K562 (cell line): ENCODE data around the gene N4BP2. TPM values are rescaled to one million over a fixed set of nuclear protein-coding genes. Genes with fewer than 3 reads are reported as not detected.

Source experiments
- ATAC-seq: fragments of 200-7000 bp; cut with Tn5 transposase; 3 replicates; pipeline ENCODE4 v1.9.1; 2020; ENCODE audit warnings: moderate library complexity
- BruUV-seq: library from RNA; stranded (reverse); fragments of 400-500 nt; replicated peaks from 2 replicates; lab custom pipeline; 2021; lab: Mats Ljungman, UMichigan
- CTCF ChIA-PET: fragments of 300-600 bp; formaldehyde crosslinking; extraction: SDS; loops from one replicate; lab custom pipeline; 2021; ENCODE audit warnings: low intra/inter-chr PET ratio; lab: Yijun Ruan, JAX
- POLR2A ChIA-PET: fragments of 300-600, 350-650 bp; sonication (Branson Sonifier 250); formaldehyde crosslinking; extraction: SDS; loops from one replicate; lab custom pipeline; 2021; ENCODE audit warnings: antibody characterized with exemption, inconsistent platforms; lab: Yijun Ruan, JAX
- DNase-seq, 4 experiments: peaks; one replicate each; pipeline versions ENCODE4 v3.0.0 to v3.0.0-alpha.2; 2011 to 2018; ENCODE audit warnings: low spot score in 3 of 4, mixed read lengths in 3 of 4; ENCODE audit errors: extremely low read depth in 1 of 4
- FAIRE-seq: peaks from 2 replicates; lab custom pipeline; 2011; peaks lifted over from hg19 to GRCh38; lab: Jason Lieb, UNC
- H2AFZ ChIP-seq: 2 replicates; pipeline ENCODE4 v1.6.0; 2011; ENCODE audit warnings: low read depth, low read length, control low read depth, inconsistent platforms
- H3K27ac ChIP-seq: fragments of 200-600 bp; 3 replicates; pipeline ENCODE4 v1.8.0; 2011; ENCODE audit warnings: low read depth, mild to moderate bottlenecking, control low read depth, inconsistent platforms, low read length, moderate library complexity, mixed read lengths; ENCODE audit errors: extremely low read depth
- H3K27me3 ChIP-seq, 2 experiments: fragments of 300-600 bp in 1 of 2; 2 replicates in 1 of 2; 3 replicates in 1 of 2; pipeline versions ENCODE4 v1.6.0 to v1.8.0; 2011; ENCODE audit warnings: inconsistent platforms in 2 of 2, low read length in 2 of 2, mild to moderate bottlenecking in 1 of 2, mixed read lengths in 1 of 2, moderate library complexity in 1 of 2; ENCODE audit not compliant: control insufficient read depth in 2 of 2, insufficient read depth in 2 of 2
- H3K36me3 ChIP-seq: fragments of 300-600 bp; 3 replicates; pipeline ENCODE4 v1.8.0; 2011; ENCODE audit warnings: mild to moderate bottlenecking, low read length, inconsistent platforms; ENCODE audit not compliant: control insufficient read depth, insufficient read depth
- H3K4me1 ChIP-seq, 2 experiments: fragments of 200-600 bp in 1 of 2; replicated peaks in 1 of 2; 2 replicates in 1 of 2; 3 replicates in 1 of 2; pipeline versions ENCODE4 v1.5.1 to v1.8.0; 2011; ENCODE audit warnings: inconsistent platforms in 2 of 2, low read length in 2 of 2, mild to moderate bottlenecking in 1 of 2, mixed read lengths in 1 of 2, moderate library complexity in 1 of 2; ENCODE audit not compliant: control insufficient read depth in 2 of 2, insufficient read depth in 2 of 2
- H3K4me2 ChIP-seq: 2 replicates; pipeline ENCODE4 v1.6.1; 2011; ENCODE audit warnings: low read length, control low read depth, inconsistent platforms, mixed read lengths; ENCODE audit not compliant: insufficient read depth
- H3K4me3 ChIP-seq: fragments of 200-600 bp; sonication (generic), shearing (Covaris generic); 2 replicates; pipeline ENCODE4 v1.5.1; 2016; ENCODE audit warnings: control low read depth, inconsistent platforms
- H3K79me2 ChIP-seq: fragments of 200-600 bp; 3 replicates; pipeline ENCODE4 v1.8.0; 2011; ENCODE audit warnings: low read length, inconsistent platforms; ENCODE audit not compliant: control insufficient read depth, insufficient read depth
- H3K9ac ChIP-seq, 2 experiments: 2 replicates each; pipeline versions ENCODE4 v1.6.0 to v1.6.1; 2011; ENCODE audit warnings: low read depth in 2 of 2, low read length in 2 of 2, control low read depth in 1 of 2, inconsistent platforms in 1 of 2, mild to moderate bottlenecking in 1 of 2, mixed read lengths in 1 of 2; ENCODE audit not compliant: insufficient read depth in 1 of 2
- H3K9me1 ChIP-seq: one replicate; pipeline ENCODE4 v1.6.0; 2011; ENCODE audit warnings: inconsistent platforms, mild to moderate bottlenecking, low read length, moderate library complexity; ENCODE audit not compliant: control insufficient read depth, insufficient read depth
- H3K9me3 ChIP-seq: replicated peaks from 2 replicates; pipeline ENCODE4 v1.5.1; 2011; ENCODE audit warnings: low read depth, low read length, inconsistent platforms; ENCODE audit not compliant: control insufficient read depth, insufficient read depth
- H4K20me1 ChIP-seq: replicated peaks from 2 replicates; pipeline ENCODE4 v1.6.1; 2011; ENCODE audit warnings: low read length, inconsistent platforms, mixed read lengths; ENCODE audit not compliant: control insufficient read depth, insufficient read depth
- AFF1 ChIP-seq, 2 experiments: fragments of 450-650 bp; IDR thresholded peaks; 2 replicates each; pipeline ENCODE4 v1.6.1; 2018; ENCODE audit warnings: mild to moderate bottlenecking in 2 of 2, low read depth in 1 of 2; ENCODE audit not compliant: partially characterized antibody in 2 of 2
- ASH1L ChIP-seq: fragments of 450-650 bp; IDR thresholded peaks from 2 replicates; pipeline ENCODE4 v1.6.1; 2018; ENCODE audit warnings: borderline replicate concordance, mild to moderate bottlenecking, low read depth; ENCODE audit not compliant: partially characterized antibody
- ATF1 ChIP-seq, 2 experiments: fragments of 450-650 bp in 1 of 2; IDR thresholded peaks; 2 replicates each; pipeline ENCODE4 v1.6.1; 2016; ENCODE audit warnings: missing compliant biosample characterization in 1 of 2, missing genetic modification characterization in 1 of 2
- BCL6 ChIP-seq: fragments of 250-450 bp; sonication (Bioruptor Pico); IDR thresholded peaks from 2 replicates; pipeline ENCODE4 v1.4.0; 2020
- CREB3 ChIP-seq: fragments of 450-650 bp; conservative IDR thresholded peaks from 2 replicates; pipeline ENCODE4 v1.6.1; 2016; ENCODE audit warnings: missing genetic modification characterization, low read depth, mild to moderate bottlenecking, missing compliant biosample characterization, moderate library complexity
- CXXC5 ChIP-seq: fragments of 250-450 bp; sonication (Bioruptor Pico); IDR thresholded peaks from 2 replicates; pipeline ENCODE4 v1.8.0; 2022; ENCODE audit warnings: inconsistent platforms, mild to moderate bottlenecking, moderate library complexity
- ETV1 ChIP-seq: fragments of 450-650 bp; conservative IDR thresholded peaks from 2 replicates; pipeline ENCODE4 v1.6.1; 2016; ENCODE audit warnings: missing genetic modification characterization, control low read depth, low read depth, missing compliant biosample characterization
- GATA2 ChIP-seq: sonication (generic); formaldehyde crosslinking; IDR thresholded peaks from 2 replicates; pipeline ENCODE4 v1.4.0; 2020; ENCODE audit warnings: mild to moderate bottlenecking, missing genetic modification reagents
- HCFC1 ChIP-seq: IDR thresholded peaks from 2 replicates; pipeline ENCODE4 v1.6.1; 2012; ENCODE audit warnings: low read depth, low read length, improper control_type of control experiment
- MED1 ChIP-seq: sonication (generic); formaldehyde crosslinking; IDR thresholded peaks from 2 replicates; pipeline ENCODE4 v1.8.1; 2023; ENCODE audit warnings: missing genetic modification reagents, borderline replicate concordance
- POLR2A ChIP-seq: fragments of 450-650 bp; conservative IDR thresholded peaks from 2 replicates; pipeline ENCODE4 v1.6.1; 2016
- SMAD4 ChIP-seq: fragments of 250-450 bp; sonication (Bioruptor Pico); conservative IDR thresholded peaks from 2 replicates; pipeline ENCODE4 v1.8.0; 2021; ENCODE audit warnings: inconsistent platforms, mild to moderate bottlenecking, moderate library complexity
- SMARCA4 ChIP-seq: fragments of 450-650 bp; IDR thresholded peaks from 2 replicates; pipeline ENCODE4 v1.6.1; 2016
- STAT5B ChIP-seq: fragments of 250-450 bp; sonication (Bioruptor Pico); IDR thresholded peaks from 2 replicates; pipeline ENCODE4 v1.8.0; 2021; ENCODE audit warnings: mild to moderate bottlenecking, inconsistent platforms
- ZNF644 ChIP-seq: fragments of 200-800 bp; sonication (Bioruptor generic); IDR thresholded peaks from 2 replicates; pipeline ENCODE4 v1.6.1; 2016; ENCODE audit warnings: low read depth, missing genetic modification characterization, missing compliant biosample characterization
- ZNF766 ChIP-seq: fragments of 200-800 bp; sonication (Bioruptor generic); conservative IDR thresholded peaks from 2 replicates; pipeline ENCODE4 v1.6.1; 2016; ENCODE audit warnings: missing genetic modification characterization, missing compliant biosample characterization
- WGBS: fragments of 100-300 bp; shearing (Covaris generic); methylation state at CpG from one replicate; pipeline ENCODE4 v1.1.6; 2016; ENCODE audit warnings: low coverage, mixed read lengths; ENCODE audit not compliant: insufficient coverage; ENCODE audit errors: missing lambda C conversion rate; 5-methylcytosine and 5-hydroxymethylcytosine counted together
- in situ Hi-C: fragments of 300-500 bp; cut with MboI; formaldehyde crosslinking; loops from 4 replicates; pipeline ENCODE4 v1.15.0; 2018; ENCODE audit warnings: inconsistent platforms, mixed read lengths
- intact Hi-C: fragments of 100-400 bp; cut with micrococcal nuclease; formaldehyde crosslinking; loops from 2 replicates; pipeline ENCODE4 v1.14.2; 2022
- polyA plus RNA-seq, 8 experiments: library from polyadenylated mRNA; depleted of rRNA in 4 of 8; stranded (reverse) in 5 of 8; unstranded in 3 of 8; fragments of >200 nt; fragmentation: Nextera tagmentation in 2 of 8; fragmentation: Illumina TruSeq in 1 of 8; extraction: Ambion mirVana in 2 of 8; extraction: Trizol in 1 of 8; gene quantifications; 2 replicates each; pipeline versions ENCODE4 v1.2.1 to v1.2.3, GENCODE V29; 2011 to 2014; ENCODE audit warnings: inconsistent platforms in 1 of 8, missing spikeins in 1 of 8
- total RNA-seq, 7 experiments: library from RNA; depleted of rRNA in 6 of 7; stranded (reverse); fragments of >200 nt in 6 of 7; fragmentation: Illumina TruSeq in 2 of 7; extraction: Trizol in 2 of 7; gene quantifications; 2 replicates each; pipeline versions ENCODE4 v1.2.1 to v1.2.3, GENCODE V29; 2011 to 2021; ENCODE audit warnings: low replicate concordance in 1 of 7

N4BP2 gene
- total and polyA plus RNA-seq, 9 of the 15 experiments (the other 6 are each of a cell fraction or from before 2014, with no cell fraction given): 2.7 to 12.6 (median 7.6) TPM

GRCh38 chr4:40196724-40197281, 140.2 kb downstream of the N4BP2 start, which contains the start of gene RHOH:
Gene RHOH, plus strand, starts transcription at chr4:40197031. Its CDS starts 46,356 bp downstream, at chr4:40243387.
- Histone ChIP-seq H3K9me1 (no peaks in the 10 kb centered on the region), H2AFZ (peak within 1 kb of the TSS; percentile 93), H3K79me2 (peaks cover 51% of the 10 kb centered on the region), H3K9ac (peak within 1 kb of the TSS; percentile 83; a peak in 3 of 4 replicates), H3K4me3 (peak within 1 kb of the TSS; percentile 50), H3K9me3 (no peaks in the 10 kb centered on the region), H3K4me2 (peak within 1 kb of the TSS; percentile 90), H3K36me3 (no peaks in the 10 kb centered on the region), H3K27me3 (no peaks in the 10 kb centered on the region), H3K27ac (peak within 1 kb of the TSS; percentile 85), H3K4me1 (peaks cover 37 to 48% of the 10 kb centered on the region in 2 experiments), H4K20me1 (no peaks in the 10 kb centered on the region)
- DNase-seq (peak in 1 of 4 experiments; percentile 69), FAIRE-seq (peak; percentile 70), ATAC-seq (peak; percentile 5)
- BruUV-seq: no TSS peak
- intact Hi-C loops (no loop called here), in situ Hi-C loops (no loop called here)
- POLR2A ChIA-PET: interaction anchor here (0.8 kb wide), 1 partner anchor 13 kb away, joined by 3 read pairs; no protein-coding TSS in a partner anchor
- 3% methylated on average over 14 of the region's 14 CpGs for WGBS
- CTCF ChIA-PET: no interaction called here
- TF ChIP-seq ETV1 (tag) (peak; percentile 50), BCL6 (CRISPR knock-in tag) (no peak), STAT5B (CRISPR knock-in tag) (no peak), HCFC1 (no peak), GATA2 (CRISPR knock-in tag) (no peak), CXXC5 (CRISPR knock-in tag) (0 out of 2 replicates have a peak, but pooled peaks have one; percentile 42), SMARCA4 (0 out of 2 replicates have a peak, but pooled peaks have one; percentile 46), CREB3 (tag) (0 out of 2 replicates have a peak, but pooled peaks have one; percentile 30), POLR2A (peak; percentile 57), ASH1L (peak; percentile 19), ZNF644 (tag) (0 out of 2 replicates have a peak, but pooled peaks have one; percentile 40), ATF1 (CRISPR knock-in tag; IDR thresholded peaks at IDR 0.05) (no peak), ATF1 (tag; IDR thresholded peaks at IDR 0.05) (0 out of 2 replicates have a peak, but pooled peaks have one; percentile 19), MED1 (CRISPR knock-in tag) (no peak), ZNF766 (CRISPR knock-in tag) (0 out of 2 replicates have a peak, but pooled peaks have one; percentile 37), SMAD4 (0 out of 2 replicates have a peak, but pooled peaks have one; percentile 40), AFF1 (IDR thresholded peaks at IDR 0.05; ENCODE audit: low read depth in 1 of 2, partially characterized antibody in 2 of 2) (peak in 1 of 2 experiments; percentile 24)
